Body of pancreas (tissue), 4 donors: Measurements from ENCODE around the gene HMGB4. TPM values are rescaled to one million over a fixed set of nuclear protein-coding genes. Genes with fewer than 3 reads are reported as not detected.

Experiments used
- ATAC-seq: fragments of 150-250 bp; one replicate; pipeline ENCODE4 v1.9.1; 2016
- DNase-seq, 4 donors: peaks; one replicate each; pipeline ENCODE4 v3.0.0-alpha.2; 2019
- H3K27ac ChIP-seq, 4 donors: fragments of 200-600 bp; sonication (generic); 1 replicate in 3 of 4; 2 replicates in 1 of 4; pipeline versions ENCODE4 v1.5.1 to v1.6.1; 2016 to 2019; ENCODE audit warnings: mild to moderate bottlenecking in 1 of 4, mixed read lengths in 1 of 4, moderate library complexity in 1 of 4
- H3K27me3 ChIP-seq, 2 donors: fragments of 200-600 bp; sonication (generic); one replicate each; pipeline ENCODE4 v1.6.0; 2016; ENCODE audit warnings: mild to moderate bottlenecking in 1 of 2
- H3K36me3 ChIP-seq, 2 donors: fragments of 200-600 bp; sonication (generic); replicated peaks in 1 of 2; 2 replicates each; pipeline ENCODE4 v1.5.1; 2016; ENCODE audit warnings: low read depth in 2 of 2; ENCODE audit not compliant: insufficient read depth in 1 of 2
- H3K4me1 ChIP-seq: fragments of 200-600 bp; sonication (generic); one replicate; pipeline ENCODE4 v1.6.0; 2016
- H3K4me3 ChIP-seq, 2 donors: fragments of 200-600 bp; sonication (generic); 1 replicate in 1 of 2; 2 replicates in 1 of 2; pipeline ENCODE4 v1.5.1; 2016 to 2019
- H3K9me3 ChIP-seq, 3 donors: fragments of 200-600 bp; sonication (generic); 1 replicate in 2 of 3; 2 replicates in 1 of 3; pipeline ENCODE4 v1.5.1; 2016
- CTCF ChIP-seq, 7 experiments: fragments of 450-650 bp in 4 of 7; fragments of 200-600 bp in 3 of 7; sonication (generic) in 3 of 7; IDR thresholded peaks; one replicate each; pipeline ENCODE4 v1.5.1; 2016 to 2019; ENCODE audit warnings: antibody characterized with exemption in 7 of 7
- POLR2A ChIP-seq, 3 donors: fragments of 450-650 bp; IDR thresholded peaks; one replicate each; pipeline ENCODE4 v1.6.1; 2016; ENCODE audit warnings: antibody characterized with exemption in 3 of 3, mild to moderate bottlenecking in 2 of 3
- WGBS, 2 donors: methylation state at CpG; one replicate each; pipeline ENCODE4 v1.1.5; 2017; 5-methylcytosine and 5-hydroxymethylcytosine counted together
- intact Hi-C: fragments of 100-400 bp; cut with DNase I; formaldehyde crosslinking; loops from one replicate; pipeline ENCODE4 v1.15.1; 2023
- total RNA-seq, 2 donors: library from RNA; depleted of rRNA; stranded (reverse); fragments of >200 nt; gene quantifications; one replicate each; pipeline ENCODE4 v1.1.0, GENCODE V29; 2016

HMGB4 gene
- total RNA-seq, 2 donors from 2014 or later: not detected

GRCh38 chr1:33908324-33908956, 44.6 kb downstream of the HMGB4 start:
- Histone ChIP-seq H3K27ac (no peak overlapping the region), H3K27me3 (no peaks in the 10 kb centered on the region), H3K9me3 (no peaks in the 10 kb centered on the region), H3K4me1 (no peaks in the 10 kb centered on the region), H3K36me3 (no peaks in the 10 kb centered on the region), H3K4me3 (no peak overlapping the region)
- 80 to 86% methylated on average over 10 to 11 of the region's 11 CpGs for WGBS, 2 donors
- no peak for DNase-seq
- ATAC-seq: no peak
- intact Hi-C loops: no loop called here
- no peak for TF ChIP-seq POLR2A (IDR thresholded peaks at IDR 0.05)
- no peak for TF ChIP-seq CTCF (IDR thresholded peaks at IDR 0.05)
